NT2/D1 (cell line): ENCODE measurements around the gene ACVR1.

Source experiments
- SUZ12 ChIP-seq: IDR thresholded peaks from 2 replicates; pipeline ENCODE4 v1.6.1; 2011; ENCODE audit not compliant: insufficient read length, insufficient read depth; ENCODE audit errors: extremely low read depth
- YY1 ChIP-seq: IDR thresholded peaks from 2 replicates; pipeline ENCODE4 v1.6.1; 2011; ENCODE audit not compliant: insufficient read length, insufficient read depth
- ZNF274 ChIP-seq: IDR thresholded peaks from 2 replicates; pipeline ENCODE4 v1.6.1; 2011; ENCODE audit warnings: mild to moderate bottlenecking, low read depth, low read length

- no peak for TF ChIP-seq ZNF274
- no peak for TF ChIP-seq SUZ12
- no peak for TF ChIP-seq YY1
Observed at GRCh38 chr2:157820193-157820592, 55.9 kb downstream of the ACVR1 start.
